Stimulated activated CD4-positive, alpha-beta T cell treated with anti-CD3 and anti-CD28 coated beads, Interleukin-4, amount 100 ng/mL, for 1 hour (primary cell): ENCODE results near the gene WDR70.
"Not testable (repeated sequence)": the region's sequence is repeated elsewhere in the genome, so short reads cannot be mapped to it uniquely, and the experiment has no call there.

Experiments
- DNase-seq: peaks from one replicate; pipeline ENCODE4 v3.0.0-alpha.2; 2020

The WDR70 gene

GRCh38 chr5:37518356-37518755 is 139.2 kb downstream of the WDR70 start:
- DNase-seq = not testable (repeated sequence)

GRCh38 chr5:37519304-37519703 is 140.2 kb downstream of the WDR70 start:
- no peak for DNase-seq

GRCh38 chr5:37519807-37520206 is 140.7 kb downstream of the WDR70 start:
- no peak for DNase-seq

GRCh38 chr5:37520811-37521210 is 141.7 kb downstream of the WDR70 start:
- DNase-seq = no peak

- DNase-seq = no peak
Observed at GRCh38 chr5:37532976-37533740, 154.0 kb downstream of the WDR70 start.

- no peak for DNase-seq
Observed at GRCh38 chr5:37533851-37534250, 154.7 kb downstream of the WDR70 start.

GRCh38 chr5:37539459-37539858 is 160.3 kb downstream of the WDR70 start:
- no peak for DNase-seq

- DNase-seq = no peak
Observed at GRCh38 chr5:37543216-37543615, 164.1 kb downstream of the WDR70 start.

GRCh38 chr5:37549411-37549810 is 170.3 kb downstream of the WDR70 start:
- no peak for DNase-seq

GRCh38 chr5:37552161-37552560 is 173.0 kb downstream of the WDR70 start:
- no peak for DNase-seq

- no peak for DNase-seq
Observed at GRCh38 chr5:37552770-37553719, 173.9 kb downstream of the WDR70 start.

GRCh38 chr5:37553720-37554404 is 174.7 kb downstream of the WDR70 start:
- DNase-seq = no peak

GRCh38 chr5:37554405-37554739 is 175.3 kb downstream of the WDR70 start:
- DNase-seq = no peak

GRCh38 chr5:37554938-37555337 is 175.8 kb downstream of the WDR70 start:
- no peak for DNase-seq

- no peak for DNase-seq
Observed at GRCh38 chr5:37557734-37558293, 178.7 kb downstream of the WDR70 start.

GRCh38 chr5:37565062-37565670 is 186.0 kb downstream of the WDR70 start:
- DNase-seq = no peak

- no peak for DNase-seq
Observed at GRCh38 chr5:37567566-37567965, 188.4 kb downstream of the WDR70 start.

GRCh38 chr5:37568018-37568753 is 189.1 kb downstream of the WDR70 start:
- DNase-seq = no peak

- DNase-seq = no peak
Observed at GRCh38 chr5:37568893-37569292, 189.8 kb downstream of the WDR70 start.

- no peak for DNase-seq
Observed at GRCh38 chr5:37569466-37569865, 190.3 kb downstream of the WDR70 start.

- no peak for DNase-seq
Observed at GRCh38 chr5:37570597-37570996, 191.5 kb downstream of the WDR70 start.

GRCh38 chr5:37571985-37572384 is 192.9 kb downstream of the WDR70 start:
- DNase-seq = no peak
